Measurements from ENCODE around the gene NUDT15.

GRCh38 chr13:48010698-48011097 lies 26.8 kb upstream of the NUDT15 start:
- TF ChIP-seq POLR2A (IDR thresholded peaks at IDR 0.05; ENCODE audit: low read length) = no peak
- TF ChIP-seq GATA1 (IDR thresholded peaks at IDR 0.05; ENCODE audit: low read depth, low read length) = no peak
